ENCODE data around the gene SF3B3.
"Not testable (repeated sequence)": the region's sequence is repeated elsewhere in the genome, so short reads cannot be mapped to it uniquely, and the experiment has no call there.

SF3B3 gene

GRCh38 chr16:70592106-70592571 is 68.5 kb downstream of the SF3B3 start:
- DNase-seq = no peak

GRCh38 chr16:70593544-70593943 is 69.9 kb downstream of the SF3B3 start:
- no peak for DNase-seq

GRCh38 chr16:70594569-70594968 is 71.0 kb downstream of the SF3B3 start:
- no peak for DNase-seq

- no peak for DNase-seq
Observed at GRCh38 chr16:70597135-70597835, 73.7 kb downstream of the SF3B3 start.

- DNase-seq = no peak
Observed at GRCh38 chr16:70598937-70599503, 75.4 kb downstream of the SF3B3 start.

GRCh38 chr16:70600730-70601129 is 77.1 kb downstream of the SF3B3 start:
- no peak for DNase-seq

GRCh38 chr16:70601576-70602575 is 78.3 kb downstream of the SF3B3 start:
- no peak for DNase-seq

- no peak for DNase-seq
Observed at GRCh38 chr16:70602831-70603230, 79.2 kb downstream of the SF3B3 start.

GRCh38 chr16:70604407-70605282 is 81.0 kb downstream of the SF3B3 start:
- DNase-seq = no peak

GRCh38 chr16:70605283-70605657 is 81.7 kb downstream of the SF3B3 start:
- no peak for DNase-seq

- no peak for DNase-seq
Observed at GRCh38 chr16:70608521-70608920, 84.9 kb downstream of the SF3B3 start.

- no peak for DNase-seq
Observed at GRCh38 chr16:70610273-70611223, 86.9 kb downstream of the SF3B3 start.

- no peak for DNase-seq
Observed at GRCh38 chr16:70611224-70611598, 87.6 kb downstream of the SF3B3 start.

- DNase-seq = no peak
Observed at GRCh38 chr16:70611785-70612303, 88.2 kb downstream of the SF3B3 start.

- no peak for DNase-seq
Observed at GRCh38 chr16:70612931-70613330, 89.3 kb downstream of the SF3B3 start.

GRCh38 chr16:70614208-70614951 is 90.8 kb downstream of the SF3B3 start:
- no peak for DNase-seq

- DNase-seq = no peak
Observed at GRCh38 chr16:70615945-70616344, 92.3 kb downstream of the SF3B3 start.

GRCh38 chr16:70621864-70622263 is 98.2 kb downstream of the SF3B3 start:
- DNase-seq = not testable (repeated sequence)
